Endothelial cell (in vitro differentiated cells): ENCODE data around the gene SCPEP1. TPM values are rescaled to one million over a fixed set of nuclear protein-coding genes. Genes with fewer than 3 reads are reported as not detected.

ENCODE experiments used
- DNase-seq: peaks from one replicate; pipeline ENCODE4 v3.0.0; 2021; ENCODE audit warnings: low spot score
- H3K27ac Mint-ChIP-seq: one replicate; pipeline ENCODE4 v1.8.0; 2021; ENCODE audit warnings: mixed read lengths, inconsistent platforms; ENCODE audit not compliant: unreplicated experiment
- H3K27me3 Mint-ChIP-seq: one replicate; pipeline ENCODE4 v1.8.0; 2021; ENCODE audit warnings: mild to moderate bottlenecking, moderate library complexity, mixed read lengths, inconsistent platforms; ENCODE audit not compliant: unreplicated experiment
- H3K36me3 Mint-ChIP-seq: one replicate; pipeline ENCODE4 v1.8.0; 2021; ENCODE audit warnings: mild to moderate bottlenecking, low read depth, mixed read lengths, inconsistent platforms; ENCODE audit not compliant: unreplicated experiment
- H3K4me1 Mint-ChIP-seq: one replicate; pipeline ENCODE4 v1.8.0; 2021; ENCODE audit warnings: mild to moderate bottlenecking, mixed read lengths, inconsistent platforms; ENCODE audit not compliant: unreplicated experiment
- H3K4me3 Mint-ChIP-seq: one replicate; pipeline ENCODE4 v1.8.0; 2021; ENCODE audit warnings: mild to moderate bottlenecking, mixed read lengths, inconsistent platforms; ENCODE audit not compliant: unreplicated experiment
- H3K9me3 Mint-ChIP-seq: one replicate; pipeline ENCODE4 v1.8.0; 2021; ENCODE audit warnings: mixed read lengths, inconsistent platforms; ENCODE audit not compliant: unreplicated experiment
- total RNA-seq: library from RNA; stranded (reverse); fragmentation: NEBNext Ultra II Directional; extraction: Animal tissue kit (Norgen Biotek cat#: 25700); gene quantifications from one replicate; pipeline ENCODE4 v1.2.1, GENCODE V29; 2021; ENCODE audit not compliant: unreplicated experiment
- TF ChIP-seq, protein P1 (sequence below): fragments of 200-600 bp; sonication (generic); IDR thresholded peaks from one replicate; pipeline ENCODE4 v1.5.0; 2021; ENCODE audit warnings: antibody characterized with exemption; ENCODE audit not compliant: unreplicated experiment

Gene SCPEP1
- total RNA-seq, 1 donor from 2014 or later = 29.8 TPM

DNA sequence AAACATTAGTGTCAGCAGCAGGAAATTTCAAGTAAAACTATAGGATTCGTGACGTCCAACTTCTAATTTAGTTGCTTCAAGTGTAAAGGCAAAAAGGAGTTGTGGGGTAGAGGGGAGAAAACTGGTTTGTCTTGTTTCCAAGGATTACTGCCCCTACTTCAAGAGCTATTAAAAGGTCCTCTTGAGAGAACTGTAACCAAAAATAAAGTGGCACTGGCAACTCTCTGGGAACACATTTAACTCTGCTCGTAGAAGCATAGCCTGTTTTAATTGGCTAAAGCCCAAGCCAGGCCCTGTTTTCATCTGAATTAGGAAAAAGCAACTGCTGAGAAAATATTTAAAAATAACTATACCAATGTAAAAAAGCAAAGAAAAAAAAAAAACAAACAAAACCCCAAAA, 55.4 kb downstream of the SCPEP1 start:
- H3K4me3 Mint-ChIP-seq = no peak overlapping the region

GRCh38 chr17:57034807-57035754, 57.1 kb downstream of the SCPEP1 start:
- TF ChIP-seq, protein P1, sequence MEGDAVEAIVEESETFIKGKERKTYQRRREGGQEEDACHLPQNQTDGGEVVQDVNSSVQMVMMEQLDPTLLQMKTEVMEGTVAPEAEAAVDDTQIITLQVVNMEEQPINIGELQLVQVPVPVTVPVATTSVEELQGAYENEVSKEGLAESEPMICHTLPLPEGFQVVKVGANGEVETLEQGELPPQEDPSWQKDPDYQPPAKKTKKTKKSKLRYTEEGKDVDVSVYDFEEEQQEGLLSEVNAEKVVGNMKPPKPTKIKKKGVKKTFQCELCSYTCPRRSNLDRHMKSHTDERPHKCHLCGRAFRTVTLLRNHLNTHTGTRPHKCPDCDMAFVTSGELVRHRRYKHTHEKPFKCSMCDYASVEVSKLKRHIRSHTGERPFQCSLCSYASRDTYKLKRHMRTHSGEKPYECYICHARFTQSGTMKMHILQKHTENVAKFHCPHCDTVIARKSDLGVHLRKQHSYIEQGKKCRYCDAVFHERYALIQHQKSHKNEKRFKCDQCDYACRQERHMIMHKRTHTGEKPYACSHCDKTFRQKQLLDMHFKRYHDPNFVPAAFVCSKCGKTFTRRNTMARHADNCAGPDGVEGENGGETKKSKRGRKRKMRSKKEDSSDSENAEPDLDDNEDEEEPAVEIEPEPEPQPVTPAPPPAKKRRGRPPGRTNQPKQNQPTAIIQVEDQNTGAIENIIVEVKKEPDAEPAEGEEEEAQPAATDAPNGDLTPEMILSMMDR = no peak
- H3K27me3 Mint-ChIP-seq = no peaks in the 10 kb centered on the region
- no peak overlapping the region for H3K4me3 Mint-ChIP-seq
- H3K9me3 Mint-ChIP-seq = no peaks in the 10 kb centered on the region
- no peaks in the 10 kb centered on the region for H3K36me3 Mint-ChIP-seq
- no peak for DNase-seq
- H3K4me1 Mint-ChIP-seq = no peaks in the 10 kb centered on the region
- H3K27ac Mint-ChIP-seq = no peak overlapping the region

More for the DNA sequence above, 55.4 kb downstream of the SCPEP1 start:
- TF ChIP-seq, protein P1 = no peak
- Mint-ChIP-seq H3K27me3 (peaks cover under 1% of the 10 kb centered on the region), H3K4me1 (no peaks in the 10 kb centered on the region), H3K36me3 (peaks cover 4% of the 10 kb centered on the region), H3K9me3 (peaks cover 4% of the 10 kb centered on the region), H3K27ac (no peak overlapping the region)
- no peak for DNase-seq

- peak overlapping the region; percentile 52 for H3K4me3 Mint-ChIP-seq
- TF ChIP-seq, protein P1 = no peak
- H3K27me3 Mint-ChIP-seq = no peaks in the 10 kb centered on the region
- H3K27ac Mint-ChIP-seq = no peak overlapping the region
- H3K4me1 Mint-ChIP-seq = no peaks in the 10 kb centered on the region
- no peak for DNase-seq
- H3K36me3 Mint-ChIP-seq = no peaks in the 10 kb centered on the region
- no peaks in the 10 kb centered on the region for H3K9me3 Mint-ChIP-seq
Measured at GRCh38 chr17:57035971-57036481, 58.1 kb downstream of the SCPEP1 start.

GRCh38 chr17:57037411-57037810, 59.5 kb downstream of the SCPEP1 start:
- no peaks in the 10 kb centered on the region for H3K36me3 Mint-ChIP-seq
- H3K27ac Mint-ChIP-seq = no peak overlapping the region
- H3K4me1 Mint-ChIP-seq = no peaks in the 10 kb centered on the region
- H3K27me3 Mint-ChIP-seq = peaks cover 2% of the 10 kb centered on the region
- TF ChIP-seq, protein P1 = no peak
- no peak for DNase-seq
- no peak overlapping the region for H3K4me3 Mint-ChIP-seq
- no peaks in the 10 kb centered on the region for H3K9me3 Mint-ChIP-seq

GRCh38 chr17:57038486-57038885, 60.6 kb downstream of the SCPEP1 start:
- Mint-ChIP-seq H3K27ac (no peak overlapping the region), H3K27me3 (peaks cover 2% of the 10 kb centered on the region), H3K4me1 (no peaks in the 10 kb centered on the region), H3K36me3 (no peaks in the 10 kb centered on the region), H3K4me3 (no peak overlapping the region), H3K9me3 (no peaks in the 10 kb centered on the region)
- TF ChIP-seq, protein P1 = no peak
- DNase-seq = no peak
